Activated CD4-positive, alpha-beta T cell treated with anti-CD3 and anti-CD28 coated beads for 1 hour (primary cell): Measurements from ENCODE around the gene FOXC1.

Source experiments
- DNase-seq: peaks from one replicate; pipeline ENCODE4 v3.0.0-alpha.2; 2020

The FOXC1 gene

GRCh38 chr6:1612974-1613306, 3.2 kb downstream of the FOXC1 start:
- DNase-seq = no peak

- no peak for DNase-seq
Measured at GRCh38 chr6:1613346-1613687, 3.6 kb downstream of the FOXC1 start.

GRCh38 chr6:1613688-1614447, 4.2 kb downstream of the FOXC1 start:
- no peak for DNase-seq

GRCh38 chr6:1614448-1615150, 4.9 kb downstream of the FOXC1 start:
- DNase-seq = no peak

GRCh38 chr6:1615151-1615852, 5.6 kb downstream of the FOXC1 start:
- no peak for DNase-seq

DNA sequence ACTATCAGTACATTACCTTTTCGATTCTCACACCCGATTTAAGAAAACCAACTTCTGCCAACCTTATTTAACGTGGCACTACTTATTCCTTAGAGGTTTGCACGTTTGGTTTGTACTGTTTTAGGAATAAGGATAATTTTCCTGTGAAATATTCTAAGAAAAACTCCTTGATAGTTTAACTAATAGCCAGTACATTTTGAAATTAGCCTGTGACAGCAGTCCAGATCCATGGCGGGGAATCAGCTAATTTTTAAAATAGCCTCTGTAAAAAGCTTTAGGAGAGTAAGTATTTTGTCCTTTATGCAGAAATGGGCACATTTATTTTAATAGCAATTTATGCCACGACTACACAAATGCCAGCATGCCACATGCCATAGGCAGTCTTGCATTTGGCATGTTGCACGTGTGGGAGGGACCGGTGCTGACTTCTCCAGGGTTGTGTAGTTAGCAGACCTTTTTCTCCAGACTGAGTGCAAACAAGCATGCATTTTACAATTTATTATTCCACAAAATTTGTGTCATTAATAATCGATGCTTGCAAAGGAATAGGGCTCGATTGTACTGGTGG, 6.2 kb downstream of the FOXC1 start:
- DNase-seq = no peak

DNA sequence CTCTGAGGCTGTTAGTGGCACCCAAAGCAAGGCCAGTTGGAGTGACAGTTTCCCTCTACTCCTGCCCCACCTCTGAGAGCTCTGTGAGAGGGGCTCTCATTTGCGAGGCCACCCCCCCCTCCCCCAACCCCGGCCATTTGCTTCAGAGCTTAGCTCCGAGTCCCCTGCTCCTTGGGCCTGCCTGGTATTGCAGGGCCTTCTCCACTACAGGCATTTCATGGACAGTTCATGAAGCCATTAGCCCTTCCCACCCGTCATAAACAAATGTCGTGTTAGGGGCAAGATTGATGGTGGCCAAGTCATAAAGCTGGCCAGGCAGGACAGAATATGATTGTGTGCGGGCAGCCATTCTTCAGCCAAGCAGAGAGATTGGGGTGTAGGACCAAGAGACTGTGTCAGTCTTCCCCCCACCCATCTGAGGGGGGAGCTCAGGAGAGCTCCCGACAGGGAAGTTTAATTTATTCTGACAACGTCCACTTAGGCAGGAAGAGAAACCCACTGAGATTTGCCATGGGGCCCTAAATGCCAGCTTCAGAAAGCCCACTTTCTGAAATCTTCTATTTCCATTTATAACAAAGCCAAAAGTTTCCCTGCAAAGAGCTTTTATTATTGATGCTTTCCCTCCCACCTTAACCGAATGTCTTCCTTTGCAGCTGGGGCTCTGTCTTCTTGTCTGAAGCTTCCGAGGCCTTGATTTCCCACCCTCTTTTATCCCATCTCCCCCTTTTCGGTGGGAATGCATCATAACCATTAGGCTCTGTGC, 7.2 kb downstream of the FOXC1 start:
- no peak for DNase-seq

- no peak for DNase-seq
Measured at GRCh38 chr6:1617466-1618310, 8.0 kb downstream of the FOXC1 start.

- no peak for DNase-seq
Measured at GRCh38 chr6:1618311-1619097, 8.8 kb downstream of the FOXC1 start.

GRCh38 chr6:1619098-1619672, 9.5 kb downstream of the FOXC1 start:
- DNase-seq = no peak

DNA sequence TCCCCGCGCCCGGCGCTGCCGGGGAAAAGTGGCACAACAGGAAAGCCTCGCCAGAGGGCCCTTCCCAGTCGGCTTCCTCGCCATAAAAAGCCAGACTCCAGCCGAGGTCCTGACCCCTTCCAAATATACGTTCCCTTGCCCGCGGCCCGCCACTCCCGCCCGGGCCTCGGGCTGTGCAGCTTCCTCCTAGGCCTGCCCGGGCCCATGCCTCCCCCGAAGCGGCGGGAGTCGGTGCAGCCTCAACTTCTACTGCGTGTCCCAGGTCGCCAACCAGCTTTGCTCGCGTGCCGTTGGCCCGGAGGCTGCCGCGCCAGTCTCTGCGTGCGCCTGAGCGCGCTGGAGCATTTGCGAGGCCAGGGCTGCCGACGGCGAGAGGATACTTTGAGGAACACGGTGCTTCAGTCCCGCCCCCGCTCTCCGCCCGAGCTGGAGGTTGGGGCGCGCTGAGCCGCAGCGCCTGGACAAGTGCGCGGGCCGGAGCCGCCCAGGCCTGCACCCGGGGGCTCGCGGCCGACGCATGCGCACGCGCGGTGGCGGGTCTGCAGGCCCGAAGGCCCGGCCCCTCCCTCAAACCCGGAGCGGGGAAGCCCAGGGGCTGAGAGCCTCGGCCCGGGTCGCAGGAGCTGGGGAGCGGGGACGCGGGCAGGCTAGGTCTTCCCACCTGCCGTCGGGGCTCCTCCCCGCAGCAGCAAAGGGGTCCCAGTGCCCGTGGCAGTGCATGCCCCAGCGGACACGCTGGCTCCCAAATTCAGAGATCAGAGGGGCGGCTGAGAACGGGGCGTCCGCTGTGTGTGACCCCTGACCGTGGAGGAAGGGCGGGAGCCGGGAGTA, 10.2 kb downstream of the FOXC1 start:
- no peak for DNase-seq

DNA sequence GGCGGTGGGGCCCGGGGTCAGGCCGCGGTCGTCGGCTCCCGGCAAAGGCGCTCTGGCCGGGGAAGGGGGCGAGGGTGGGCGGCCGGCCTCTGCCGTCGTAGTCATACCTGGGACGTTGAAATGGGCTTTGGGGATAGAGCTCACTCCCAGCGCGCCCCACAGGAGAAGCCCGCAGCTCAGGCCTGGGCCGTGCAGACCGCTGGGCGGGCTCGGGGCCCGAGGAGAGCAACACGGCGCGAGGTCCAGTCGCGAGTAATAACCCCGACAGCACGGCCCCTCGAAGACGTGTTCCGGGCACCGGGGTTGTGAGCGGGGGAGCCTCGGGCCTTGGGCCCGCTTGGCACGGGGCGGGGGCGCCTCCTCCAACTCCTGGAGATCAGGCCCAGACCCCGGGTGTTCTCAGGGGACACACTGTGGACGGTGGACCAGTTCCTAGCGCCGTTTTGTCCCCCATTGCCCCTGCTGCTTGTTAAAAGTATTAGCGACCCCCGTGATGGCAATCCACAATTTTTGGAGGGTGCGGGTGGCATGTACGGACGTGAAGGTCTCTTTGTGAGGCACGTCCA, 10.9 kb downstream of the FOXC1 start:
- DNase-seq = no peak

GRCh38 chr6:1621070-1621701, 11.5 kb downstream of the FOXC1 start:
- no peak for DNase-seq

DNA sequence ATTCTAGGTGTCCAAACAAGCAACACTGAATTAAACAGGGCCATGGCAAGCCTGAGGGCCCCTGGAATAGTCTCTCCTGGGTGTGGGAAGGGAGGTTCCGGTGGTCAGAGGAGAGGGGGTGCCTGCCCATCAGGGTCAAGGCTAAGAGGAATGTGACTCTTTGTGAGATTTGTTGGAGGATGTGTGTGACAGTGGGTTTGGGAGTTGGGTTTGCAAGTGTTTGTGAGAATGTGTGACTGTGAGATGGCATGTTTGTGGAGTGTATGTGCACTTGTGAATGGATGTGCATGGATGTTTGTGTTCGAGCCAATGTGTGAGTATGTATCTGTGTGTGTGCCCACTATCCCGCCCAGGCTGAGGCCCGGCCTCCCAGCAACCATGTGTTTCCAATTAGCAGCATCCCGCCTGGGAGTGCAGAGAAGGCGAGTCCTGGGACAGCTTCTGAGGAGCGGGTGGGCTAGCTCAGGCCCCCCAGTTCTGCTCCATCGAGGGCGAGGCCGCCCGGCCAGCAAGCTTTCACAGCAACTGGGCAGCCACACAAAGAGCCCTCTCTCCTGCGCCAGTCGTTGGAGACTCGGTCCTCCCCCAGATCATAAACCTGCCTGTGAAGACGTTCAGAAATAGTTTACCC, 12.6 kb downstream of the FOXC1 start:
- no peak for DNase-seq

DNA sequence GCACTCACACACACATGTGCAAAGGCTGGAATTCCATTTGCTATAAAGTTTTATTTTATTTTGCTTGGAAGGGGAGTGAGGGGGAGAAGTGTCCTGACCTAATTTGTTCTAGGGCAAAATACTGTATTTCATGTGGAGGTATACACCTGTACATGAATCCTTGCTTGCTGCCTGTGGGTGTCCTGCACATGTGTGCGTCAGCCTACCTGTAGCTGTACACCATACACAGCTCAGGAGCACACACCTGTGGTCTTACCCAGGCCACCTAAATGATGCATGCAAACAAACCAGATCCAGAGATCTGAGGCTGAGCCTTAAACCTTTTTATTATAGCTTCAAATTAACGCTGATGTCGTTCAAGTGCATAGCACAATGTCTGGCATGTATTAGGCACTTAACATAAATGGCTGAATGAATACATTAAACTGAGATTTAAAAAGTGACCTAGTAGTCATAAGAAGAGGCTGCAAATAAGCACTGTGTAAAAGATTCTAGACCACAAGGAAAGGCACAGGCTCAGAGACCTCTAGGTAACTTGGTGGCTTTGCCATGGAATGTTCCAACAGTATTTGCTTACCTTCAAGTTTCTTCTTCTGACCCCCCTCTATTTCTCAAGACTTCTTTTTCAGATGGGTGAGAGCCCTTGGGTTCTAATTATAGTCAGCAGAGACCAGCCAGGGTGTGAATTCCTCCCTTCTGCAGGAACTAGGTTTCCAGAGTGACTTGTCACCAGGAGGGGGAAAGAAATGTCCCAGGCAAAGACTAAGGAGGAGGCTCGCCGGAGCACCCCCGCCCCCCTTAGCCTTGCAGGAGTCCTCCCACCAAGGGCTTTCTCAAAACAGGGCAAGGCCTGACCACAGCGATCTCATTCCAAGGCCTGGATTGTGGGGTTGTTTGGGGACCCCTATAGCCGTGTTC, 13.4 kb downstream of the FOXC1 start:
- no peak for DNase-seq

GRCh38 chr6:1623769-1624057, 14.0 kb downstream of the FOXC1 start:
- no peak for DNase-seq

- DNase-seq = no peak
Measured at GRCh38 chr6:1624058-1624850, 14.5 kb downstream of the FOXC1 start.
